Retinal pigment epithelial cell (primary cell): ENCODE results near the gene KRTAP10-11.

Source experiments
- DNase-seq: peaks from one replicate; pipeline ENCODE4 v3.0.0-alpha.2; 2010; ENCODE audit warnings: low read depth
- H3K4me3 ChIP-seq: 2 replicates; pipeline ENCODE4 v1.5.1; 2011; ENCODE audit warnings: mild to moderate bottlenecking, low read length, control low read depth, moderate library complexity
- TF ChIP-seq, protein P1 (sequence below): conservative IDR thresholded peaks from 2 replicates; pipeline ENCODE4 v1.5.1; 2011; ENCODE audit warnings: low read depth, low read length, control low read depth, inconsistent platforms

The KRTAP10-11 gene

DNA sequence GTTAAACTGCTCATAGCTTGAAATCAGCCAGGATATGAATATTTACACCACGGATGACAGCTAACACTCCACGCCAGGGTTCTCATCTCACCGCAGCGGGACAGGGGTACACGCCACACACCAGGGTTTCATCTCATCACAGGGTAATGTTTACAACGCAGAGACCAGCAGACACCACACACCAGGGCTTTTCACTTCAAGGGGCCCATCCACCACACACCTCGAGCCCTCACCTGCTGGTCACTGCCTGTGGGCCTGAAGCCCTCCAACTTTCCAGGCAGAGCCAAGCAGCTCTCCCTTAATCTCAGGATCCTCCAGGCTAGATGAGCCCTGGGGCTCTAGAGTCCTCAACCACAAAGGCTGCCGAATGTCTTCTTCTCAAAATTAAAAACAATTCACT is 49.4 kb downstream of the KRTAP10-11 start:
- DNase-seq: no peak
- TF ChIP-seq, protein P1, sequence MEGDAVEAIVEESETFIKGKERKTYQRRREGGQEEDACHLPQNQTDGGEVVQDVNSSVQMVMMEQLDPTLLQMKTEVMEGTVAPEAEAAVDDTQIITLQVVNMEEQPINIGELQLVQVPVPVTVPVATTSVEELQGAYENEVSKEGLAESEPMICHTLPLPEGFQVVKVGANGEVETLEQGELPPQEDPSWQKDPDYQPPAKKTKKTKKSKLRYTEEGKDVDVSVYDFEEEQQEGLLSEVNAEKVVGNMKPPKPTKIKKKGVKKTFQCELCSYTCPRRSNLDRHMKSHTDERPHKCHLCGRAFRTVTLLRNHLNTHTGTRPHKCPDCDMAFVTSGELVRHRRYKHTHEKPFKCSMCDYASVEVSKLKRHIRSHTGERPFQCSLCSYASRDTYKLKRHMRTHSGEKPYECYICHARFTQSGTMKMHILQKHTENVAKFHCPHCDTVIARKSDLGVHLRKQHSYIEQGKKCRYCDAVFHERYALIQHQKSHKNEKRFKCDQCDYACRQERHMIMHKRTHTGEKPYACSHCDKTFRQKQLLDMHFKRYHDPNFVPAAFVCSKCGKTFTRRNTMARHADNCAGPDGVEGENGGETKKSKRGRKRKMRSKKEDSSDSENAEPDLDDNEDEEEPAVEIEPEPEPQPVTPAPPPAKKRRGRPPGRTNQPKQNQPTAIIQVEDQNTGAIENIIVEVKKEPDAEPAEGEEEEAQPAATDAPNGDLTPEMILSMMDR: no peak
- no peak overlapping the region for H3K4me3 ChIP-seq

DNA sequence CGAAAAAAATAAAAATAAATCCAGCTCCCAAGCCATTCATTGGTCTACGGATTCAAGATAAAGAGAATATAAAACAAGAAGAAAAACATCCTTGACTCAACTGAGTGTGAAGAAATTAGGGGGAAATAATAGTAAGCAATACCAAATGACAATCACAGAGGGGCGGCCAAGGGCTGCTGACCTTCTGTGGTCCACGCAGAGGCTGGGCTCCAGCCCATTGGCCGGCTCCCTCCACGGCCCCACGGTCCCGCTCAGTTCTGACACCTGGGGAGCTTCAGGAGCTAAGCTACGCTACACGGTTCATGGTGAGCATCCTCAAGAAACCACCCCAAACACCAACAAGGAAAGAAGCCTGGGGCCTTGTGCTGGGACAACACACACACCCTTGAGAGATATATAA is 50.4 kb downstream of the KRTAP10-11 start:
- TF ChIP-seq, protein P1: no peak
- no peak for DNase-seq
- H3K4me3 ChIP-seq: no peak overlapping the region
